HG02938 (cell line): ENCODE data around the gene TESK1.

ENCODE experiments used
- ATAC-seq: cut with Tn5 transposase; IDR thresholded peaks from one replicate; pipeline ENCODE4 v1.9.1; 2021; ENCODE audit warnings: mild to moderate bottlenecking, moderate library complexity; ENCODE audit not compliant: unreplicated experiment

The TESK1 gene, protein sequence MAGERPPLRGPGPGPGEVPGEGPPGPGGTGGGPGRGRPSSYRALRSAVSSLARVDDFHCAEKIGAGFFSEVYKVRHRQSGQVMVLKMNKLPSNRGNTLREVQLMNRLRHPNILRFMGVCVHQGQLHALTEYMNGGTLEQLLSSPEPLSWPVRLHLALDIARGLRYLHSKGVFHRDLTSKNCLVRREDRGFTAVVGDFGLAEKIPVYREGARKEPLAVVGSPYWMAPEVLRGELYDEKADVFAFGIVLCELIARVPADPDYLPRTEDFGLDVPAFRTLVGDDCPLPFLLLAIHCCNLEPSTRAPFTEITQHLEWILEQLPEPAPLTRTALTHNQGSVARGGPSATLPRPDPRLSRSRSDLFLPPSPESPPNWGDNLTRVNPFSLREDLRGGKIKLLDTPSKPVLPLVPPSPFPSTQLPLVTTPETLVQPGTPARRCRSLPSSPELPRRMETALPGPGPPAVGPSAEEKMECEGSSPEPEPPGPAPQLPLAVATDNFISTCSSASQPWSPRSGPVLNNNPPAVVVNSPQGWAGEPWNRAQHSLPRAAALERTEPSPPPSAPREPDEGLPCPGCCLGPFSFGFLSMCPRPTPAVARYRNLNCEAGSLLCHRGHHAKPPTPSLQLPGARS

DNA sequence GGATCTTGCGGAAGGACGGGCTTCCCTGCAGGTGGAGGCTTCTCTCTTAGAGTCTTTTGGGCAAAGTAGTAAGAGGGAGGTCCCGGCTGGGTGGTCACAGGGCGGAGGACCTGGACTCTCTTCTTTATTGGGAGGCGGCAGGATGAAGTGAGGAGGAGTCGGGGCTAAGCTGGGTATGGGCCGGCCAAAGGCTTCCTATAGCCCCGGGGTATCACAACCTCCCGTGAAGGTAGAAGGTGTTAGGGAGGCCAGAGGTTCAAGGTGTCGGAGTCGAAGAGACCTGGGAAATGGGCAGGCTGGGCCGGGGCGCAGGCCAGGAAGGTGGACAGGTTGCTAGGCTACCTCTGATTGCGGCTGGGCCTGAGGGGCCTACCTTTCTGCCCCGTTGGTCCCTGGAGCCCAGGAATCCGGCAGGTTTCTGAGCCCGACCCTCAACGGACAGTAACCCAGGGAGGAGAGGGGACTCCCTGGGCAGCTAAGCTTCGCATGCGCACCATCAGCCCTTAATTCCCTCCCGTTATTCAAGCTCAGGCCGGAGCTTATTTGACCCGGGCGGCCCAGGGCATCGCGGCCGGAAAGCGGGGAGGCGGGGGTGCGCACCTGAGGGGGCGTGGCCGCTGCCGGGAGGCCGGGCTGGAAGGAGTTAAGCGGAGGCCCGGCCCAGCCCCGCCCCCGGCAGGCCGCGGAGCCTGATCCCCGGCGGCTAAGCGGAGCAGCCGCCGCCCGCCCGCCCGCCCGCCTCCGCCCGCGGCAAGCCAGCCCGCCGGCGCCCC, at the start of gene TESK1:
TESK1 (plus strand) TSS at position 685 of the 773 bp plus-strand sequence. CDS start 358 bp downstream, outside the sequence.
- peak; percentile 30 for ATAC-seq

- ATAC-seq = no peak
Observed at GRCh38 chr9:35555881-35556280, 49.2 kb upstream of the TESK1 start.

- no peak for ATAC-seq
Observed at GRCh38 chr9:35556776-35557175, 48.3 kb upstream of the TESK1 start.

DNA sequence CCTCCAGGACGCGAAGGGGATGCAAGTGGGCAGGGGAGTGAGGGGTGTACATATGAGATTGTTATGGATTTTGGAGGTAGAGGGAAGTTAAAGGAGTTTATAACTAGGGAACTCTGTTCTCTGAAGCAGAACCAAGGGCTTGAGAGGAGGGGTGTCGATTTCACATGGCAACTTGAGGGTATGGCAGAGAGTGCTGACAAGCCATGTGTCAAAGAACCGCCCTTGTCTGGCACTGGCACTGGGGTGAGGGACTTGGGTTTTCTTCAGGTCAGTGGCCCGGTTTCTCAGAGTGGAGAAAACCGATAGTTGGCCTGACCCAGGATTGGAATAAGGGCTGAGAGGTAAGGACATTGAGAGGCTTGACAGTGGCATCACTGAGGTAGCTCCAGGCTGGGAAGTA, 47.7 kb upstream of the TESK1 start:
- ATAC-seq = no peak

DNA sequence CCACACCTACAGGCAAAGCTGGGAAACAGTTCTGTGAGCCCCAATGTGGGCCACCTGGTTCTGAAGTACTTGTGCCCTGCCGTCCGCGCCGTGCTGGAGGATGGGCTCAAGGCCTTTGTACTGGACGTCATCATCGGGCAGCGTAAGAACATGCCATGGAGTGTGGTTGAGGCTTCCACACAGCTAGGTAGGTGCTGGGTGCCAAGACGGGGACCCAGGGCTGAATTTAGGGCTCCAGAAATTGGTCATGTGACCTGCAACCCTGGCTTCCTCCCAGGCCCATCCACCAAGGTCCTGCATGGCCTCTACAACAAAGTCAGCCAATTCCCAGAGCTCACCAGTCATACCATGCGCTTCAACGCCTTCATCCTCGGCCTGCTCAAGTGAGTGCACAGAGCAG, 46.9 kb upstream of the TESK1 start:
- ATAC-seq = no peak

- no peak for ATAC-seq
Observed at GRCh38 chr9:35559792-35560530, 45.1 kb upstream of the TESK1 start.

DNA sequence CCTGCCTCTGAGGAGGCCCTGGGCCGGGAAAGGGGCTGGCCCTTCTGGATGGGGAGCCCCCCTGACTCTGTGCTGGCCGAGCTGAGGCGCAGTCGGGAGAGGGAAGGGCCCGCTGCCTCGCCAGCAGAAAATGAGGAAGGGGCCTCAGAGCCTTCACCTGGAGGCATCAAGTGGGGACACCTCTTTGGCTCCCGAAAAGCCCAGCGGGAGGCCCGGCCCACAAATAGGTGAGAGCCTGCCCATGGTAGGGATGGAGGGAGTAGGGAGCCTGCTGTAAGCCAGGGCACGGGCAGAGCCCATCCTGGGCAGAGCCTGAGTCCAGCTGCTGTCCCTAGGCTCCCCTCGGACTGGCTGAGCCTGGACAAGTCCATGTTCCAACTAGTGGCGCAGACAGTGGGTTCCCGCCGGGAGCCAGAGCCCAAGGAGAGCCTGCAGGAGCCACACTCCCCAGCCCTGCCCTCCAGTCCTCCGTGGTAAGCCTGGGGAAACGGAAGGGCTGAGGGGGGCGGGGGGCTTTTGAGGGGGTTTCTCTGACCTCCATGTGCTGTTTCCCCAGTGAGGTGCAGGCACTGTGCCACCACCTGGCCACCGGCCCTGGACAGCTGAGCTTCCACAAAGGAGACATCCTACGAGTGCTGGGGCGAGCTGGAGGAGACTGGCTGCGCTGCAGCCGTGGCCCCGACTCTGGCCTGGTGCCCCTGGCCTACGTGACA, 44.3 kb upstream of the TESK1 start:
- ATAC-seq = no peak

DNA sequence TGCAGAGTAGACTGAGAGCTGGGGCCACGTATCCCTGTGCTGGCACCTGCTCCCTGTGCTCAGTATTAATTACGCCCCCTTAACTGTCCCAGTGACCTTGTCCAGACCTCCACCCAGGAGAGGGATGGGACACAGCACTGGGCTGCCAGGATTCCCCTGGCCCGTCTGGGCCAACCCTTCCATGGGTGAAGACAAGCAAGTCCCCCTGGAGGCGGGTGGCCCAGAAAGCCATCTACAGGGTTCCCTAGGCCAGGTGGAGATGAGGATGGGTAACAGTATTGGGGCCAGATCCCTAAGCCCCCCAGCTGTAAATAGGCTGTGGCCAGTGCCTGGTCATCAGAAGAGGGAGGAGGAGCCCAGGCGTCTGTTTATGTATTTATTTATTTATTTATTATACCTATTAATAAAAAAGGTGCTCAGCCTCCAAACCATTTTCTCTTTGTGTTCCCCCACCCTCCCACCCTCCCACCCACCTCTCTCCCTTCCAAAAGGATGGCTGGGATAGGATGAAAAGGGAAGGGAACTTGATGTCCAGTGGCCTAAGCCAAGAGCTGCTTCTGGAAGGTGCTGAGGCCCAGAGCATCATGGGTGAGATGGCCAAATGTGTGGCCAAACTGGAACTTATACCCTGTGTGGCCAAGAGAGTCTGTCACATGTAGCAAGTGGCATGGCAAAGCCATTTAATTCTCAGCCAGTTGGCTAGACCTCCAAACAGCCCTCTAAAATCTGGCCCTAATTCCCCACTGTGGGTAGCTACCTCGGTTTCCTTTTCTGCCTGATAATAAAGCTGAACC, 43.4 kb upstream of the TESK1 start:
- ATAC-seq = no peak

DNA sequence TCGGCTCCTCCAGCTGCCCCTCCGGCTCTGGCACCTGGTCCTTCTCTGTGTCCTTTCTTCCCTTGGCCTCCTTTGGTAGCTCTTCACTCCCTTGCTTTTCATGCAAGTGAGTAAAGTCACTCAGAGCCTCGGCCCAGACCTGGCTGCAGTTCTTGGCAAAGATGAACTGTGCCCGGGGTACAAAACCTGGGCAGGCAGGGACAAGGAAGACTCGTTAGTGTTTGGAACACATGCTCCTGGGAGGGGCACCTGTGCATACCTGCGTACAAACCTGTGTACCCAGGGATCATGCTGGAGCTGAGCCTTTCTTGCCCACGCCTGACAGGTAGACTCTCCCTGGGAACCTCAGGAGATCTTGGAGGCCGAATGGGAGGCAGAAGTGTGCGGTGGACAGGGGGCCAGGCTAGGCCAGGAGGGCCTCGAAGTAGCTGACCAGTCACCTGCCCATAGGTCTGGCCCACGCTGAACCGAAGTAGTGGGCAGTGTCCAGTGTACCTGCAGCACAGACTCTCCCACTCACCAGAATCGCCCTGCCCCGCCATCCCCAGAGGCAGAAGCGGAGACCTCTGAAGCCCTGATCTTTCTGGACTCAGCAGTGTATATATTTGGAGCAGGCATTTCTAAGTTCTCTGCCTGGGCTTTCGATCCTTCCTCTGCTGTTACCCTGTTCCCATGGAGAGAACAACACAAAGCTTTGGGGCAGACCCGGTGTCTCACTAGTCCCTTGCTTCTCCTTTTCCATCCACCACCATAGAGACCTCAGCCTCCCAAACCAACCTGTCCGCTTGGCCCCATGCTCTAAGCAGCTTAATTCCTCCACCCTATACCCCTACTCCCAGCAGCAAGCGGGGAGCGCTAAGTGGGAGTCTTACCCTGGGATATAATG, 41.9 kb upstream of the TESK1 start:
- ATAC-seq = no peak

- ATAC-seq = no peak
Observed at GRCh38 chr9:35563791-35564197, 41.3 kb upstream of the TESK1 start.

DNA sequence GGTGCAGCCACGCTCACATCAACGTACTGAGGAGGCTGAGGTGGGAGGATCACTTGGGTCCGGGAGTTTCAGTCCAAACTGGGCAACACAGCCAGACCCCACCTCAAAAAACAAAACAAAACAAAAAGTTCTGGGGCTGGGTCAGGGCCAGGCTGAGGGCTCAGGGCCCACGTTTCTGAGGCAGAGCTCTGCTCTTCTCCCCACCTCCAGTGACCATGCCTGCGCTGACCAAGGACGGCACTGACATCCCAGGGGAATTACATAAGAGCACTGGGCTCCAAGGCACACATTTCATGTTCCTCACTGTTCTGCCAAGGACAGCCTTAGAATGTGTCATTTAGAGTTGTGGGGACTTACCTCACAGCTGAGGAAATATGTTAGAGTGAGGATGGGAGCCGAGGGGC, 40.4 kb upstream of the TESK1 start:
- no peak for ATAC-seq

DNA sequence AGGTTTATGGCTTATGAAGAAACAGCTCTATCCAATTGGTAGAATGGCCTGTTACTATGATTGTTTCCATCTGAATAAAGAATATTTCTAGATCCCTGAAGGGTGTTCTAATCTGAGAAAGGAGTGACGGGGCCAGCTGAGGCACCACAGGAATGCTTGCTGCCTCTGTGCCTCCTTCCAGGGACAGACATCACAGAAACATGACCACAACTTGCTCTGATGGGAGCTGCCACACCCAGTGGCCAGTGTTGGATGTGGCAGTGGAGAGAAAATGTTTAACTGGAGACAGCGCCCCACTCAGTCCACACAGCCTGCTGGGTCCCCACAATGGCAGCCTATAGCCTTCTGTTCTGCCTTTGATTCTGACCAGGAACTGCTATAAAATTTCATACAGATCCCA, 38.6 kb upstream of the TESK1 start:
- no peak for ATAC-seq

DNA sequence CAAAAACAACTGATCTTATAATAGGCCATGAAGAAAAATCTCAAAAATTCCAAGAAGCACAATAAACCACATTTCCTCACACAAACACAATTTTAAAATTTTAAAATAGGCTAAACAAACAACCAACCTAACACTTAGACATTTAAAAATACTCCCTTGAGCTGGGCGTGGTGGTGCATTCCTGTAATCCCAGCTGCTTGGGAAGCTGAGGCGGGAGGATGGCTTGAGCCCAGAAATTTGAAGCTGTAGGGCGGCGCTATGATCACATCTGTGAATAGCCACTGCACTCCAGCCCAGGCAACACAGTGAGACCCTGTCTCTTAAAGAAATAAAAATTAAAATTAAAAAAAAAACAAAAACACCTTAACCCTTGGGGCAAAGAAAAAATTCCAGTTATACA, 36.9 kb upstream of the TESK1 start:
- no peak for ATAC-seq

GRCh38 chr9:35569206-35569605, 35.9 kb upstream of the TESK1 start:
- ATAC-seq = no peak

GRCh38 chr9:35570709-35571504, 34.2 kb upstream of the TESK1 start:
- ATAC-seq = no peak

DNA sequence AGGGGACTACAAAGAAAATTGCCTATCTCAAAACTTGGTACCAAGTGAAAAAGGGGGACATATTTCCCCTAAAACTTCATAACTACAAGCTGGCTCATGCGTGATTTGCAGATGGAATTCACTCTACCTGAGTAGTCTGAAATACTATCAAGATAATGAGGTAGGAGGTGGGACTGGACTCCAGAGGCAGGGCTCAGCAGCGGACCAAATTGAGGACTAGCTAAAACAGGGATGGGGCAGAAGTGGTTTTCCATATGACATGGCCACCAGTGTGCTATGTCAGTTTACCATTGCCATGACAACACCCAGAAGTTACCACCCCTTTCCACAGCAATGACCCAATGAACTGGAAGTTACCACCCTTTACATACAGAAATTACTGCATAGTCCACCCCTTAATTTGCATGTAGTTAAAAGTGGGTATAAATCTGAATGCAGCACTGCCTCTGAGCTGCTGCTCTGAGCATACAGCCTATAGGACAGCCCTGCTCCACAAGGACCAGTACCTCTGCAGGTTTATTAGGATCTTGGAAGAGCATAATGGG, 30.4 kb upstream of the TESK1 start:
- ATAC-seq = no peak

DNA sequence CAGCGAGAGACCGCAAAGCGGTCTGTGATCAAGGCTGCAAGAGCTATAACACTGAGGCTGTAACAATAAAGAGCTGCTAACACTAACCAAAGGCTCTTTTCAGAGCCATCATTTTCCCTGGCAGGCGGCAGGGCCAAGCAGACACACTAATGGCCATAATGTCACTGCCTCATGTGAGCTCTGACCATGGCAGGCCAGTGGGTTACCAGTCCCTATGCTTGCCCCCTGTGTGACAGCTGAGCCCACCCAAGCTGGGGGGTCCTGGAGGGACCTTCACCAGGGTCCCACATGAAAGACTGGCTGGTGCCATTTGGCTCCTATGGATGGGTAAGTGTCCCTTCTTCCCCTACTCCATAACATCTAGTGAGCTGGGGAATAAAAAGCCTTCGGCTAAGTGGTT, 29.6 kb upstream of the TESK1 start:
- no peak for ATAC-seq

DNA sequence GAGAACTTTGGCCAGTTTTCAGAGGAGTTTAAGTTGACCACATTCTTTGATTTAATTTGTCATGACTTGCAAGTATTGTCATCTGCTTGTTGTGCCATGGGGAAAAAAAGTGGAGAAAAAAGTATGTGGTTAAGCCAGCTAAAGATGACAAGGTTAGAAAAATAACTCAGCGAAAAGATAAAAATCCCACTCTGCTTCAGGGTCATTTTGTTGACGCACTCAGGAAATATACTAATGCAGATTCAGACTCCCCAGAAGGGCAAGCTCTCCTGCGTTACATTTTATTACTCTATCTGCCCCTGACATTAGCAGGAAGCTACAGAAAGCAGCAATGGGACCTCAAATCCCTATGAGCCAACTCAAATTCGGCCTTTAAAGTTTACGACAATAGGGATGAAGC, 27.6 kb upstream of the TESK1 start:
- ATAC-seq = no peak
